ENCODE results near the gene CREBL2.

DNA sequence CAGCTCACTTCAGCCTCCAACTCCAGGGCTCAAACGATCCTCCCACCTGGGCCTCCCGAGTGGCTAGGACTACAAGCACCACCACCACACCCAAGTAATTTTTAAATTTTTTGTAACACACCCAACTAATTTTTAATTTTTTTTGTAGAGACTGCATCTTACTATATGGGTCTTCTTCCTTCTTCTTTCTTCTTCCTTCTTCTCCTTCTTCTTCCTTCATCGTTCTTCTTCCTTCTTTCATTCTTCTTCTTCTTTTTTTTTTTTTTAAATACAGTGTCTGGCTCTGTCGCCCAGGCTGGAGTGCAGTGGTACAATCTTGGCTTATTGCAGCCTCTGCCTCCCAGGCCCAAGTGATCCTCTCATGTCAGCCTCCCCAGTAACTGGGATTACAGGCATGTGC, 965 bp upstream of the CREBL2 start:
- TF ChIP-seq, protein P1, sequence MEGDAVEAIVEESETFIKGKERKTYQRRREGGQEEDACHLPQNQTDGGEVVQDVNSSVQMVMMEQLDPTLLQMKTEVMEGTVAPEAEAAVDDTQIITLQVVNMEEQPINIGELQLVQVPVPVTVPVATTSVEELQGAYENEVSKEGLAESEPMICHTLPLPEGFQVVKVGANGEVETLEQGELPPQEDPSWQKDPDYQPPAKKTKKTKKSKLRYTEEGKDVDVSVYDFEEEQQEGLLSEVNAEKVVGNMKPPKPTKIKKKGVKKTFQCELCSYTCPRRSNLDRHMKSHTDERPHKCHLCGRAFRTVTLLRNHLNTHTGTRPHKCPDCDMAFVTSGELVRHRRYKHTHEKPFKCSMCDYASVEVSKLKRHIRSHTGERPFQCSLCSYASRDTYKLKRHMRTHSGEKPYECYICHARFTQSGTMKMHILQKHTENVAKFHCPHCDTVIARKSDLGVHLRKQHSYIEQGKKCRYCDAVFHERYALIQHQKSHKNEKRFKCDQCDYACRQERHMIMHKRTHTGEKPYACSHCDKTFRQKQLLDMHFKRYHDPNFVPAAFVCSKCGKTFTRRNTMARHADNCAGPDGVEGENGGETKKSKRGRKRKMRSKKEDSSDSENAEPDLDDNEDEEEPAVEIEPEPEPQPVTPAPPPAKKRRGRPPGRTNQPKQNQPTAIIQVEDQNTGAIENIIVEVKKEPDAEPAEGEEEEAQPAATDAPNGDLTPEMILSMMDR (IDR thresholded peaks at IDR 0.05; ENCODE audit: insufficient read depth, low read length, poor library complexity, severe bottlenecking): no peak
- TF ChIP-seq EZH2phosphoT487 (conservative IDR thresholded peaks at IDR 0.05; ENCODE audit: low read length): no peak

Data from SU-DHL-6 (cell line).